ENCODE data around the gene APBA1.

The APBA1 gene

DNA sequence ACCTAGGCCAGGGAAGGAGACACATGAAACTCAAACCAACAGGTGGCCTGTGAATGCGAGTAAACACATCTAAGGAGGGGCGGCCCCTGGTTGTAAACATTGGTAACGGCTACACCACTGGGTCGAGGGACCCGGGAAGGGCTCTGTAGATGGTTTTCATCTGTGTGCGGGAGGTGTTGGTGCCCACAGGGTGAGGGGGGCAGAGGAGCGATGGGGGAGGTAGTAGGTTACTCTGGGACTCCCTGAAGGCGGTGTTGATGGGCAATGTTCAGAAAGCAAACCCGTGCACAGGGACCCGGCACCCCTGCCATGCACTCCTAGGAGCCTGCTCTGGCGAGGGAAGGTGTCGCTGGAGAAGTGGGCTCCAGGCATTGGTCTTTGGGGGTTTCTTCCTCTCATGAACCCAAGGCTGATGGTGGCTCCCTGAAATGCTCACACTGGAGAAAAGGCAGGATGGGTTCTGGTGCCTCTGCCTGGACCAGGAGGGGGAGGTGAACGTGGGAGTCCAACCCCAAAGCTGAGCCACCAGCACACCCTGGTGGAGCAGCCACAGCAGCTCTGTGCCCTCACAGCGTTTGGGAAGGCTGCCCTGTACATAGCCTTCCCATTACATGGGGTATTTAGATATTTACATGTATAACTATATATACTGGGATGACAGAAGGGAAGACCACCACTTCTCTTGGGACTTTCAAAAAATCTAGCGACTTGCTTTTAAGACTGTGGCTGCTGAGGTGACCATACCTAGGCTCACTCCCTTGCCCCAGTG is 244.0 kb downstream of the APBA1 start:
- Histone ChIP-seq H3K27me3 (no peaks in the 10 kb centered on the region), H3K4me3 (no peak overlapping the region), H3K4me1 (no peaks in the 10 kb centered on the region), H3K27ac (no peak overlapping the region), H3K9me3 (no peaks in the 10 kb centered on the region), H3K36me3 (peaks cover 0 to 22% (median 4%) of the 10 kb centered on the region in 3 donors)
- DNase-seq: no peak
- TF ChIP-seq, protein P1, sequence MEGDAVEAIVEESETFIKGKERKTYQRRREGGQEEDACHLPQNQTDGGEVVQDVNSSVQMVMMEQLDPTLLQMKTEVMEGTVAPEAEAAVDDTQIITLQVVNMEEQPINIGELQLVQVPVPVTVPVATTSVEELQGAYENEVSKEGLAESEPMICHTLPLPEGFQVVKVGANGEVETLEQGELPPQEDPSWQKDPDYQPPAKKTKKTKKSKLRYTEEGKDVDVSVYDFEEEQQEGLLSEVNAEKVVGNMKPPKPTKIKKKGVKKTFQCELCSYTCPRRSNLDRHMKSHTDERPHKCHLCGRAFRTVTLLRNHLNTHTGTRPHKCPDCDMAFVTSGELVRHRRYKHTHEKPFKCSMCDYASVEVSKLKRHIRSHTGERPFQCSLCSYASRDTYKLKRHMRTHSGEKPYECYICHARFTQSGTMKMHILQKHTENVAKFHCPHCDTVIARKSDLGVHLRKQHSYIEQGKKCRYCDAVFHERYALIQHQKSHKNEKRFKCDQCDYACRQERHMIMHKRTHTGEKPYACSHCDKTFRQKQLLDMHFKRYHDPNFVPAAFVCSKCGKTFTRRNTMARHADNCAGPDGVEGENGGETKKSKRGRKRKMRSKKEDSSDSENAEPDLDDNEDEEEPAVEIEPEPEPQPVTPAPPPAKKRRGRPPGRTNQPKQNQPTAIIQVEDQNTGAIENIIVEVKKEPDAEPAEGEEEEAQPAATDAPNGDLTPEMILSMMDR (IDR thresholded peaks at IDR 0.05): no peak
- intact Hi-C loops (cut with DNase I; ENCODE audit: low total_unique reads): loop anchor here (5.0 to 10.0 kb wide), 2 partner anchors 114 to 447 kb away; no protein-coding TSS in a partner anchor

DNA sequence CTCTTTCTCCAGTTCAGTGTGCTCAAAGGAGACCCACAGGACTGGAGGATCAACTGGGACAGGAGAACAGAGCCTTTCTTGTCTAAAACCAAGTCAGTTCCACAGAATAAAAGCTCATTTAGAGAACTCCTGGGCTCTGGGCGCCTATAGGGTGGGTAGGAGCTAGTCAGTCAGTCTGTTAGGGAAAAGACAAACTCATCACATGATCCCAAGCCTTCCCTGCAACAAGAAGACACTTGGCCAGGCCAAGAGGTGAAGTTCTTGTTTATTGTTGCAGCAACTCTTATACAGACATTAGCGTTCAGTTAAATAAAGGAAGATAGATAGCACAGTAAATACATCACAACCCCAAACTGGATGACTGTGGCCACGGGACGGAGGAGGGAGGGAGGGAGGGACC is 244.9 kb downstream of the APBA1 start:
- H3K4me1 ChIP-seq: no peaks in the 10 kb centered on the region
- intact Hi-C loops (cut with DNase I; ENCODE audit: low total_unique reads): loop anchor here (5.0 to 10.0 kb wide), 2 partner anchors 115 to 448 kb away; no protein-coding TSS in a partner anchor
- no peak for DNase-seq
- H3K4me3 ChIP-seq: no peak overlapping the region
- TF ChIP-seq, protein P1 (IDR thresholded peaks at IDR 0.05): no peak
- H3K27me3 ChIP-seq: no peaks in the 10 kb centered on the region
- H3K36me3 ChIP-seq: peaks cover 0 to 18% (median 2%) of the 10 kb centered on the region in 3 donors
- H3K27ac ChIP-seq: no peak overlapping the region
- no peaks in the 10 kb centered on the region for H3K9me3 ChIP-seq

DNA sequence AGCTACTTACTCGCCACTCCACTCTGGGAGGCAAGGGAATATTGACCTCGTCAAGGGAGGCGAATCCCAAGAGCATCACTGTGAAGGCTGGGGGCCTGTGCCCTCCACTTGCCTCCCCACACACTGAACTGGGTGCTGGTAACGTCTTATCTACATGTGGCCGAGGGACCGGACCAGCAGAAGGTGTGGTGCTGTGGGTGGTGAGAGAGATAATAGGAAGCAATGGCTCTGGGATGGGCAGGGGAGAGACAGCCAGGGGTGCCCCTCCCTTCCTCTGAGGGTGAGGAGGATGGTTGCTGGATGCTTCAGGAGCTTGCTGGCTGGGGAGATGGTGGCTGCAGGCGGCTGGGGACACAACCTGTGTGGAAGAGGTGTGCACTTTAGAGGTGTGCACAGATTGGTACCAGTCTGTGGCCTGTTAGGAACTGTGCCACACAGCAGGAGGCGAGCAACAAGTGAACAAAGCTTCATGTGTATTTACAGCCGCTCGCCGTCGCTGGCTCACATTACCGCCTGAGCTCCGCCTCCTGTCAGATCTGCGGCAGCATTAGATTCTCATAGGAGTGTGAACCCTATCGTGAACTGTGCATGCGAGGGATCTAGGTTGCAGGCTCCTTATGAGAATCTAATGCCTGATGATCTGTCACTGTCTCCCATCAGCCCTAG is 246.9 kb downstream of the APBA1 start:
- intact Hi-C loops (cut with DNase I; ENCODE audit: low total_unique reads): loop anchor here (5.0 to 10.0 kb wide), 2 partner anchors 117 to 450 kb away; no protein-coding TSS in a partner anchor

DNA sequence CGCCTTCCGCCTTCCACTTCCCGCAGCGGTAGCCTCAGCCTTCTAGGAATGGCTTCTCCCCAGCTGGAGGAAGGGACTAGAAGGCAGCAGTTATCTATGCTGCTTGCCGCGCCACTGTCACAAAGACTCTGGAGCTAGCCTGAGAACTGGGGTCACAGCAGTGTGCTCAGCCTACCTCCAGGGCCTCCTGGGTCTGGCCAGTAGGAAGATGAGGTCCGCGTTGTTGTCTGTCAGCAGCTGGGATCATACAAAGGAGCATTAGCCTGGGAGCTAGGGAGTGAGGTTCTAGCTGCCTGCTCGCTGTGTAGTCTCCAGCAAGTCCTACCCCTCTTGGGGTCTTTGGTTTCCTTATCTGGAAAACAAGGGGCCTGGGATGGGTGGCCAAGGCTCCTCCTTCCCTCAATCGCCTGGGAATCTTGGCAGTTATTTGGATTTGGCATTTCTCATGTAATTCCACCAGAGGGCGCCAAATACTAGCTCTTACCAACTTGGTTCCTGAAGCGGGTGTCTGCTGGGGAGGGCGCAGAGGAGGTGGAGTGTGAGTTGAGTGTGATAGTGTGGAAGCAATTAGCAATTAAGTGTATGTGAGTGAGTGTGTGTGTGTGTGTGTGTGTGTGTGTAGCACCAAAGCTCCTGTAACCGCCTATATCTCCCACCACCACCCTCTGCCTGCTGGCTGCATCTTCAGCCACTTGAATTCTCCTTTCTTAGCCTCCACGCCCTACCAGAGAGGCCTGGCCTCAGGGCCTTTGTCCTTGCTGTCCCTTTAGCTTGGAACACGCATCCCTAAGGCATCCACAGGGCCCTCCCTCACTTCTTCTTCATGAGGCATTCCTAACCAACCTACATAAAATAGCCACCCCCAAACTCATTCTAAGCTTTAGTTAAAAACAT is 250.0 kb downstream of the APBA1 start:
- Histone ChIP-seq H3K4me1 (peaks cover 0 to 4% (median 0%) of the 10 kb centered on the region in 4 donors), H3K9me3 (no peaks in the 10 kb centered on the region), H3K27me3 (peaks cover 0 to 4% of the 10 kb centered on the region in 2 donors), H3K36me3 (no peaks in the 10 kb centered on the region), H3K4me3 (no peak overlapping the region), H3K27ac (no peak overlapping the region)
- TF ChIP-seq, protein P1 (IDR thresholded peaks at IDR 0.05): peak; percentile 80 to 83
- DNase-seq: peak; percentile 44 to 71
- intact Hi-C loops (cut with DNase I; ENCODE audit: low total_unique reads): loop anchor here (5.0 to 10.0 kb wide), 2 partner anchors 453 to 495 kb away; no protein-coding TSS in a partner anchor

More for the DNA sequence above, 246.9 kb downstream of the APBA1 start:
- H3K4me1 ChIP-seq: peaks cover 0 to 4% (median 0%) of the 10 kb centered on the region in 4 donors
- H3K36me3 ChIP-seq: peaks cover 0 to under 1% (median 0%) of the 10 kb centered on the region in 3 donors
- H3K27ac ChIP-seq: no peak overlapping the region
- H3K9me3 ChIP-seq: no peaks in the 10 kb centered on the region
- peaks cover 0 to 4% of the 10 kb centered on the region in 2 donors for H3K27me3 ChIP-seq
- H3K4me3 ChIP-seq: no peak overlapping the region
- DNase-seq: no peak
- TF ChIP-seq, protein P1 (IDR thresholded peaks at IDR 0.05): no peak

Measured in tibial artery (tissue), 4 donors.